Activated naive CD4-positive, alpha-beta T cell treated with Interleukin-2 at 50 U/mL for 16 hours (primary cell): ENCODE measurements around the gene SLC44A2.

Experiments used
- DNase-seq: peaks from one replicate; pipeline ENCODE4 v3.0.0-alpha.2; 2020

SLC44A2 gene

DNA sequence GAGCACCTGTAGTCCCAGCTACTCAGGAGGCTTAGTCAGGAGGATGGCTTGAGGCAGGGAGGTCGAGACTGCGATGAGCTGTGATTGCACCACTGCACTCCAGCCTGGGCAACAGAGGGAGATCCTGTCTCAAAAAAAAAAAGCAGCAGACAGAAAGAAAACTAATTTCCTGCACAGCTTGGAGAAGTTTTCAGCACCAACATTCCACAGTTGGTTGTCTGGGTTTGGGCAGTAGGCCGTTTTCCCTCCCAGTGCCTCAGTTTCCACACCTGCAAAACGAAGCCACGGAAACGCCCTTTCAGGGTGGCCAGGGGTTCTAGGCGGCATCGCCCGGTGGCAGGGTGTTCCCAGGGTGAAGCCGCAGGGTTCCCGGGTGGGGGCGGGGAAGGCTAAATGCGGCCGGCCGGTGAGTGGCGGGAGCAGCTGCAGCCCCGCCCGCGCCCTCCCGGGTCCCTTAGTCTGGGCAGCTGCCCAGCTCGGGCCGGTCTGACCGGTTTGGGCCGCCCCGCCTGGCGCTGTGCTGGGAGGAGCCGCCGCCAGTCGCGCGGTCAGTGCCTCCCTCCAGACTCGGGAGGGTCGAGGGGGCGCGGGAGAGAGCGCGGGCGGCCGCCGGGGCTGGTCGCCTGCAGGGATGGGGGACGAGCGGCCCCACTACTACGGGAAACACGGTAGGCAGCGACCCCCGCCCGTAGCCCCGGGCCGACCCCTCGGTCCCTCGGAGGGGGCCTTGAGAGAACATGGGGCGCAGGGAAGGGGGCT is at the start of gene SLC44A2:
SLC44A2 (plus strand) TSS at position 551 of the 759 bp plus-strand sequence; CDS start at position 632, 81 bp downstream.
- no peak for DNase-seq

GRCh38 chr19:10577951-10578350 is 47.4 kb upstream of the SLC44A2 start:
- no peak for DNase-seq

- DNase-seq: peak; percentile 91
Observed at GRCh38 chr19:10580979-10581631, 44.2 kb upstream of the SLC44A2 start.

GRCh38 chr19:10582091-10582490 is 43.3 kb upstream of the SLC44A2 start:
- DNase-seq: no peak

DNA sequence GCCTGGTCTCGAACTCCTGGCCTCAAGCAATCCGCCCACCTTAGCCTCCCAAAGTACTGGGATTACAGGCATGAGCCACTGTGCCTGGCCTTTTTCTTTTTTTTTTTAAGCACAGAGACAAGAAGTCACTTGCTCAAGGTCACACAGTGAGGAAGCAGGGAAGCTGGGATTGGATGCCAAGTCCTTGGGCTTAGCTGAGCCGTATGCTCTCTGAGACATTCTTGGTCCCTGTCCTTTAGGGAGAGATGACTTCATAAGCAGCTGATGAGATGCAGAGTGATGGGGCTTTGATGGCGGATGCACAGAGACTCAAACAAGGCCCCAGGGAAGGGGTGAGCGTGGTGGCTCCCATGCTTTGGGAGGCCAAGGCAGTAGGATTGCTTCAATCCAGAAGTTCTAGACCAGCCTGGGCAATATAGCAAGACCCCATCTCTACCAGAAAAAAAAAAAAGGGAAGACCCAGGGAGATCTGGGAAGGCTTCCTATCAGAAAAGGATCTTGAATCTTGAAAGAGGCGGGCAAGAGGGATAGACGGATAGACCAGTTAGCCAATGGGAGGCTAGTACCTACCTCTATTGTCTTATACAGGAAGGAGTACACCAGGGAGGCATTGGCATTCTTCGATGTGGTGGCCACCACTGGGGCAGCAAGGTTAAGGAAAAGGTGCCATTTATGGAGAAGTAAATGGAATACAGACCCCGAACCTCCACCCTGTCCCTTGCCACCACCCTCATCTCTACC is 42.1 kb upstream of the SLC44A2 start:
- no peak for DNase-seq

DNA sequence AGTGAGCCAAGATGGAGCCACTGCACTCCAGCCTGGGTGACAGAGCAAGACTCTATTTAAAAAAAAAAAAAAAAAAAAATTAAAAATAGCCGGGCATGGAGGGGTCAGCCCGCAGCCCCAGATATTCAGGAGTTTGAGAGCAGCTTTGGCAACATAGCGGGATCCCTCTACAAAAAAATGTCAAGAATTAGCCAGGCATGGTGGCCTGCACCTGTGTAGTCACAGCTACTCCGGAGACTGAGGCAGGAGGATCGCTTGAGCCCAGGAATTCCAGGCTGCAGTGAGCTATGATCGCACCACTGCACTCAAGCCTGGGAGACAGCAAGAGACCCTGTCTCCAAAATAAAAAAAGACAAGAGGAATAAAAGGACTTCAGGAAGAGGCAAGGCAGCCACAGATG is 39.0 kb upstream of the SLC44A2 start:
- no peak for DNase-seq

GRCh38 chr19:10587022-10587838 is 38.1 kb upstream of the SLC44A2 start, which contains the start of gene AP1M2:
Gene AP1M2 (minus strand): TSS chr19:10587312. CDS start chr19:10587231, 81 bp downstream.
- no peak for DNase-seq

GRCh38 chr19:10587839-10588150 is 37.6 kb upstream of the SLC44A2 start:
- no peak for DNase-seq

- no peak for DNase-seq
Observed at GRCh38 chr19:10593148-10593547, 32.2 kb upstream of the SLC44A2 start.

DNA sequence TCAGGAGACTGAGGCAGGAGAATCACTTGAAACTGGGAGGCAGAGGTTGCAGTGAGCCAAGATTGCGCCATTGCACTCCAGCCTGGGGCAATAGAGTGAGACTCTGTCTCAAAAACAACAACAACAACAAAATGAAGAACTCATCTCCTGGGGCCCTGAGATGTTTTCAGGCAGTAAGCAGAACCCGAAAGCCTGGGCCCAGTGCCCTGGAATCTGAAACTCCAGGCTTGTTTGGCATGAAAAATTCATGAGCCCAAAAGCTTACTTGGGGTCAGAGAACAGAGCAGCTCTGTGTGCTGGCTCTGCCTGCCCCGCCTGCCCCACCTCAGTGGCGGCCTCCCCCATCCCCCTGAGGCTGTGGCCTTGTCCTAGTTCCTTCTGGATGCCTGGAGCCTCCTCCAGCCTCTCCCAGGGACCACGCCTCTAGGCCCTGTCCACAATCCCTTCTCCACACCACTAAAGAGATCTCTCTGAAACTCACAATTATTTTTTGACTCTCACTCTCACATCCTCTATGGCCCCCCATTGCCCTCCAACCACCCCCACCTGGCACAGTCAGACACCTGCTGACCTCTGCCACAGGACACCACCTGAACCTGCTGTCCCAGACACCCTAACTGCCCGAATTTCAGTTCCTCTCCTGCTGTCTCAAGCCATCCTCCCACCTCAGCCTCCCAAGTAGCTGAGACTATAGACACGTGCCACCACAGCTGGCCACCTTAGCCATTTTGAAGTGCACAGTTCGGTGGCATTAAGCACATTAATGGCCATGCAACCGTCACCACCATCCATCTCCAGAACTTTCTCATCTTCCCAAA is 31.3 kb upstream of the SLC44A2 start:
- no peak for DNase-seq

GRCh38 chr19:10600149-10600548 is 25.2 kb upstream of the SLC44A2 start:
- no peak for DNase-seq

GRCh38 chr19:10601999-10602329 is 23.4 kb upstream of the SLC44A2 start:
- no peak for DNase-seq

GRCh38 chr19:10602330-10603083 is 22.8 kb upstream of the SLC44A2 start:
- peak; percentile 86 for DNase-seq

- DNase-seq: peak; percentile 77
Observed at GRCh38 chr19:10603084-10603872, 22.1 kb upstream of the SLC44A2 start.

- DNase-seq: peak; percentile 36
Observed at GRCh38 chr19:10603873-10604459, 21.4 kb upstream of the SLC44A2 start.

GRCh38 chr19:10604460-10604980 is 20.8 kb upstream of the SLC44A2 start:
- peak; percentile 16 for DNase-seq

DNA sequence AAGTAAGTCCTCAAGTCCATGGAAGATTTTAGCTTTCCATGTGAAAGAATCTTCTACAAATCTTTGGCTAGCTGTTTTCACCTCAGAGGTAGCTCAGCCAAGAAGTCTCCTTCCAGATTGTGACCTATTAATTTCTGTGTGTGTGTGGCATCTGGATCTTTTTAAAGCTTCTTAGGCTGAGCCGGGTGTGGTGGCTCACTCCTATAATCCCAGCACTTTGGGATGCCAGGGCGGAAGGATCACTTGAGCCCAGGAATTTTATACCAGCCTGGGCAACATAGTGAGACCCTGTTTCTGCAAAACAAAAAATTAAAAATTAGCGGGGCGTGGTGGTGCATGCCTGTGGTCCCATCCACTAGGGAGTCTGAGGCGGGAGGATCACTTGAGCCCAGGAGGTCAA is 13.4 kb upstream of the SLC44A2 start:
- no peak for DNase-seq

DNA sequence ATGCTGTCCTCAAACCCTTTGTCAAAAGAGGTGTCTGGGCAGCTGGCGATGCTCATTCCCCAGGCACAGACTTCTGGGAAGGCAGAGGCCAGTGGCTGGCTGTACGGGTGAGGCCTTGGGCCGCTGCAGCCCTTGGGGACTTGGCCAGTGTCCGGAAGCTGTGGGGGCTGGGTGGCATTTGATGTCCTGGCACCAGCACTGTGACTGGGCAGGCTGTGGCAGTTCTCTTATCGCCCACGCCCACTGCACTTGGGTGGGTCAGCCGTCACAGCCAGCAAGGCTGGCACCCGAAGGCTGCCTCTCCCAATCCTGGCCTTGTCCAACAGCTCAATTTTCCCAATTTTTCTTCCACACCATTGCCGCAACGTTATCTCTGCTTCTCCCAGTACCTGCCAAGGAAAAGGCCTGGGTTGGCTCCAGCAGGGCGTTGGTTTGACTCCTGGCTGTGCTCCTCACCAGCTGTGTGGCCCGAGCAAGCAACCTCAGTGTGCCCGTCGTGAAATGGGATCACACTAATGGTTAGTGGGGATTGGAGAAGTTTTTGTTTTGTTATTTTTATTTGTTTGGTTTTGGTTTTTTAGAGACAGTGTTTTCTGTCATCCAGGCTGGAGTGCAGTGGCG is 12.7 kb upstream of the SLC44A2 start:
- DNase-seq: no peak

DNA sequence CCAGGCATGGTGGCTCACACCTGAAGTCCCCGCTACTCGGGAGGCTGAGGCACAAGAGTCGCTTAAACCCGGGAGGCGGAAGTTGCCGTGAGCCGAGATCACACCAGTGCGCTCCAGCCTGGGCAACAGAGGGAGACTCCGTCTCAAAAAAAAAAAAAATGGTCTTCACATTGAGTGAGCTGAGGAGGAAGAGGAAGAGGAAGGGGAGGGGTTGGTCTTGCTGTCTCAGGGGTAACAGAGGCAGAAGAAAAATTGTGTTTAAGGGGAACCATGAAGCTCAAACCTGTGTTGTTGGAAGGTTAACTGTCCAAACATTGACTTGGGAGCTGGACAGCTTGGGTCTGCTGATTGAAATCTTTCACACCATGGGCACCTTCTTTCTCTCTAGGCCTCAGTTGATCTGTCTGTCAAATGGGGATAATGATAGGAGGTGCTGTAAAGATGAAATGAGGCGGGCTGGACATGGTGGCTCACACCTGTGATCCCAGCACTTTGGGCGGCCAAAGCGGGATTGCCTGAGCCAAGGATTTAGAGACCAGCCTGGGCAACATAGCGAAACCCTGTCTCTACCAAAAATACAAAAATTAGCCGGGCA is 9.8 kb upstream of the SLC44A2 start:
- no peak for DNase-seq
